Endothelial cell of hepatic sinusoid (primary cell): ENCODE measurements around the gene BACH2.
"Not testable (repeated sequence)": the region's sequence is repeated elsewhere in the genome, so short reads cannot be mapped to it uniquely, and the experiment has no call there.

ENCODE experiments used
- in situ Hi-C: cut with HindIII; loops from 2 replicates; pipeline ENCODE4 v1.10.0; 2017; ENCODE audit warnings: low sequenced_read_pairs

The BACH2 gene

DNA sequence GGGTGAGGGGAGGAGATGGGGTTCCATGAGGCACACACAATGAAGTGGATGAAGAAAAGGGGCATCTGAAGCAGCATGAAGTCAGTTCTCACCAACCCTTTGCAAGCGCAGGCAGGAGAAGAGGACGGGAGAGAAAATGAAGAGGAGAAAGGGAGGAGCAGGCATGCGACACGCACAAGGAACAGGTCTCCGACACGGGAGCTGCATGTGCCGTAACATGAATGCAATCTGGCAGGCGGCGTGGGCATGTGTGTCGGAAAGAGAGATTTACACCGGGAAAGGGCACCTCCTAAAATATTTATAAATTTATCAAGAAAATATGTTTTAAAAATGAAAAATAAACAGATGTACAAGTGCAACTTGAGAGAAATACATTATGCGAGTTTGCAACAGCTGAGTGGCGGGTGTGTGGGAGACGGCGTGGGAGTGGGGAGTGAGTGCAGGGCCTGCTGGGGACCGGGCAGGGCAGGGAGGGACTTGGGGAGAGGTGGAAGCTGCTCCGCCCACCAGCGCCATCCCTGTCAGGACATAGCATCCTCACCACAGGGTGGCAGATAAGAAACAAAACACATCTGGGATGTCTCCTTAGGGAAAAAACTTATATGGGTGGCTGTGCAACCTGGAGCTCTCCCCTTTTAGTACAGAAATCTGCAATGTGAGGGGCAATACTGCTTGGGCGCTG is 361.8 kb downstream of the BACH2 start:
- in situ Hi-C loops = no loop called here

DNA sequence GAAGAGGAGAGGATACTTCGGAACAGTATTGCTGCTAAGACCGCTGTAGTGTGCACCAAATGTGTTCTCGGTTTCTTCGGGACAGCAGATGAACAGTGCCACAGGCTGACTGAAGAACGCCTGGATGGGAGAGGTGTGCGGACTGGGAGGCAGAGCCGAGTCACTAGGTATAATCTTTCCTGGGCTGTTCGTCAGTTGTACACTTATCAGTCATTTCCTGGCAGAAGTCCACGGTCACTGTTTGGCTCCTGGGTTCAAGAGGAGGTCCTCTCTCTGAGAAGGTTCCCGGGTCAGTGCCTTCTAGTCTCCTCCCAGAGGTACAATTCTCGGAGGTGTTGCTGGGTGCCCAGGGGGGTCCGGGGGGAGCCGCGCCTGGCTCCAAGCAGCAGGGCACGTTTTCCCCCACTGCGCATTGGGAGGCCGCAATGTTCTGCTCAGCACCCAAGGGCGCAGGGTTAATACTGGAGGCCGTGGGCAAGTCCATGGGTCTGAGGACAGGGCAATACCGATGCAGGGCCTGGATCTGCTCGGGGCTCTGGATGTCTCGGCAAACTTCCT is 364.3 kb downstream of the BACH2 start:
- in situ Hi-C loops = no loop called here

DNA sequence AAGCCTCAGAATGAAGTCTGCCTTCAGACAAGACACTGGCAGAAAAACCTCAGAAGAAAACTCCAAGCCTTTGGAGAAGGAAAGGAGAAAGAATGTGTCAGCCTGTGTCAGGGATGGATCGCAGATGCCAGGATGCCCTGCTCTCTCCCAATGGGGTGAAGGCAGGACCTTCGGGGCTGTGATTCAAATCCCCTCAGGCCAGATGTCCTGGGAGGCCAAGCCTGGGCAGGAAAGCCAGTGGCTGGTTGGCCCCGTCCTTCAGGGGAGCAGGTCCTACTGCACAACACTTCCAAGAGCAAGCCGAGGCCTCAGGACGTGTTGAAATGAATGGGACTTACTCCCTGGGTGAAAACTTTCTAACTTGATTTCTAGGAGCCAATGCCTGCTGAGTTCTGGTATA is 365.9 kb downstream of the BACH2 start:
- in situ Hi-C loops = no loop called here

DNA sequence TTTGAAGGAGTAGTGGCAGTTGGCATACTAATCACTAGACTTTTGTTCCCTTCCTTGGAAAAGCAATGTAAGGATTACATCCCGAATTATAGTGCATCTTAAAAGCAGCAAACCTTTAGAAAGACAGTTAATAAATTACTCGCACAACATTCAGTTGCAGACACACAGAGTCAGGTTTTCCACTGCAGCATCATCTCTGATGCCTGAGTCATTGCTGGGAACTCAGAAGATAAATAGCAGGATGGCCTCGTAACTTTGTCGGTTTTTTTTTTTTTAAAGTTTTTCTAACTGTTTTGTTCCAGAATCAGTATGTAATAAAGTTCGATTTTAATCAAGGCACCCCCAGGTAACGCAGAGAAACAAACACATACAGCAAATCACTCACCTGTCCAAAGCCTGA is 368.0 kb downstream of the BACH2 start:
- in situ Hi-C loops = no loop called here

DNA sequence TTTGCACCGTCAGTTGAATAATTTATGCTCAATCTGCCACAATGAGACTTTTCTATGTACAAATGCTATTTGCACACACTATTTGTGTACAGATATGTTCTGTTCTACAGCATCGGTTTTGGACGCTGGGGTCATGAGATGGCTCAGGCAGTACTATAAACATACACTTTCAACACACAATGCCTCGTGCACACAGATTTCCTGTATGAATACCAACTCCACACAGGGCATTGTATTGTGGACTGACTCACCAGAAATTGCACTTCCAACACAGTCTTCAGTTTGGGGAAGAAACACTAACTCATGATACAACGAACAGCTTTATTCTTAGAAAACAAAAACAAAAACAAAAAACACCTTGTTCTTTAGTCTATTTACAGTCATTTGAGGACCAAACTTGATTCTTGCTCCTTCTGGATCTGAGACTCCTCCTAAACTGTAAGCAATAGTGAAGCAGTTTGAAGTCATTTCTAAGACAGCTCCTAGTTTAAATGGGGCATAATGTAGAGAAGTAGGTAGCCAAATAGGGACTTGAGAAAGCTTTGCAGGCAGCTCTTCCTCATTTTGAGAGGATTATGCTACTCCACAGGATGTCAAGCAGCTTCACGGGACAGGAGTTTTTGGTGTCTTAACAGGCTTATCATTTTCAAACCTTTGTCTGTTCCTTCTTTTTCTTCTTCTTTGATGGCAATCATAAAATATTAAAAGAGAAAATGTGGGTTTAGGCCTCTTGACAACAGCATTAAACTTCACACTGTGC is 368.7 kb downstream of the BACH2 start:
- in situ Hi-C loops = no loop called here

DNA sequence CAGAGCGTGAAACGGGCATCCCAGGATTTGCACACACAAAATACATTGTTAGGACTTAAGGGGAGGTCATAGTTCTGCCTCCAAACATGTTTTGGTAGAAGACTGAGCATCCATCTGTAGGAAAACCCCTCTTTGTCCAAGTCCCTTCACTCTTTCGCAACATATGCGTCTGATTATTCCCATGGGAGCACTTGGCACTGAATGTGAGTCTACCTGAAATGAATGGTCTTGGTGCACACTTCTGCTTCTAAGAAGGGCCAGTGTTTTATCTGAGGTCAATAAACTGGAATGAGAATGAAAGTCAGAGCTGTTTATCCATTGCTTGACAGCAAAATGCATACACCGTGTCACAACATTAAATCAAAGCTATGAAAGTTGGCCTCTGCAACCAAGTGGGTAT is 369.4 kb downstream of the BACH2 start:
- in situ Hi-C loops = no loop called here

DNA sequence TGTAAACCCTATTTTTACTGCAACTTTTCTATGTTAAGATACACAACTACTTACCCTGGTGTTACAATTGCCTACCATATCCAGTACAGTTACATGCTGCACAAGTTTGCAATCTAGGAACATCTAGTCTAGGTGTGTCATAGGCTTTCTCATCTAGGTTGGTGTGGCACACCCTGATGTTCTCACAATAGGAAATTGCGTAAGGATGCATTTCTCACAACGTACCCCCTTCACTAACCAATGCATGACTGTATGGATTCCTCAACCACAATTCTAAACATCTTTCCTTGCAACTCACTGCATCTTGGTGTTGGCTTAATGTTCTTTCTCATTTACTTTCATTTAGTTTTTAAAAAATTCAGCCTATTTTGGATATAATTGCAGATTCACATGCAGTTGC is 370.8 kb downstream of the BACH2 start:
- in situ Hi-C loops = no loop called here

DNA sequence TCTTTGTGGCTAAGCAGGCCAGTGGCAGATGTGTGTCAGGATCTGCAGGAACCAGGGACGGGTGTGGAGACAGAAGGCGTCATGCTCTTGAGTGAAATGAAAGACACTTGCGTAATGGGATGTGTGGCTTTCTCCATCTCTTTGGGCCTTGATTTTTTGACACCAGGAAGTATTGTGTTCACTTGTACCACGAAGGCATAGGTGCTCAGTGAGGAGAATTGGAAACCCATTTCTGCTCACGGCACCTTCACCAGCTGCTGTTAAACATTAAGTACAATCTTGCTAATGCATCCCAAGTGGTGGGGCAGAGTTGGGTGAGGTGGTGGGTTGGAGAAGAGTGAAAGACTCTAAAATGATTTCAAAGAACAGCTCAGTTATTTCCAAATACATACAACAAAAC is 372.4 kb downstream of the BACH2 start:
- in situ Hi-C loops = no loop called here

DNA sequence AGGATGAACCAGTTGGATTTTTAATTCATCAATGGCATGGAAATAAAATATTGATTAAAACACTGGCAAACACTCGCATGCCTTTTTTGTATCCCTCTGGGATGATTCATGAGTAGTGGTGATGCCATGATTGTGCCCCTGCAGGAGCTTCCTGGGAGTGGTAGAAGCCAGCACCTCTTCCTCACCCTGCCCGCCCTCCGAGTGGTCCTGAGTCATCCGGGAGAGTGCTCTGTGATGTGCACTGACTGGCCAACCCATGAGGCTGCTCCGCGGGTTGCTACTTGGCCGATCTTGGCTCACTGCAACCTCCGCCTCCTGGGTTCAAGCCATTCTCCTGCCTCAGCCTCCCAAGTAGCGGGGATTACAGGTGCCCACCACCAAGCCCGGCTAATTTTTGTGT is 375.0 kb downstream of the BACH2 start:
- in situ Hi-C loops = no loop called here

DNA sequence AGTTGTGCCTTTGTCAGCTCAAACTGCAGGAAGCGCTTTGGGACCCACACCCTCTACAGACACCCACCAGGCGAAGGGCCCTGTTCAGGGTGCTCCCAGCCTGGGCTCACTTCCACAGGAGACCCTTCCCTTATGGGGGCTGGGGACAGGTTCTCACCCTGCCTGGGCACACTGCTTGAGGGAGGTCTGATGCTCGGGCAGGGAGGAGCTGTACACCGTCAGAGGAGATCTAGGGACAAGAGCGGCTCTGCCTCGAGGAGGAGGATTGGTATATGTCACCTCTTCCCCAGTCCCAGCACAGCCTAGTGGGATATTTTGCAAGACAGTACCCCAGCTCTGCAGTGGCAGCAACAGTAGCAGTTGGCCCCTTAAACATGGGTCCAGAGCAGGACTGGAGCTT is 375.4 kb downstream of the BACH2 start:
- in situ Hi-C loops = no loop called here

DNA sequence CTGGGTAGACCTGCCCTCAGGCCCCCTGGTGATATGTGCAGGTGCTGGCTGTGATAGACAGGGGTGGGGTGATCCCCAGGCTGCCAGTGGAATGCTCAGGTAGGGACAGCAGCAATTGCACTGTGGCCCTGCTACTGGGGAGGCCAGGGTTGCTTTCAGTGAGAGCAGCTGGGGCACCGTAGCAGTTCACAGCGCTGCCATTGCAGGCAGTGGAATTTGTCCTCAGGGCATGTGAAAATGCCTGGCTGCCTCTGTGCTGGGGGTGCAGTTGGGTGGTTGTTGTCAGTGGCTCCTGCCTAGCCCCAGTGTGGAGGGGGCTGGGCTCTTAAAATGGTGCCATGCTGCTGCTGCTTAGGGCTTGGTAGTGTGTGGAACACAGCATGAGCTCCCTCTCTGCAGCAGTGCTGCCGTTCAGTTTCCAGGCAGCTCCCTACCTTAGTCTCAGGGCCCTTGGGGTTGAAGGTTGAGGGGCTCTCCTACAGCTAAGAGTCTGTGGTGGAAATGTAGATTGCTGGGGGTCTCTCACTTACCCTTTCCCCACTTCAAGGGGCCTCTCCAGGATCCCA is 378.8 kb downstream of the BACH2 start:
- in situ Hi-C loops = no loop called here

DNA sequence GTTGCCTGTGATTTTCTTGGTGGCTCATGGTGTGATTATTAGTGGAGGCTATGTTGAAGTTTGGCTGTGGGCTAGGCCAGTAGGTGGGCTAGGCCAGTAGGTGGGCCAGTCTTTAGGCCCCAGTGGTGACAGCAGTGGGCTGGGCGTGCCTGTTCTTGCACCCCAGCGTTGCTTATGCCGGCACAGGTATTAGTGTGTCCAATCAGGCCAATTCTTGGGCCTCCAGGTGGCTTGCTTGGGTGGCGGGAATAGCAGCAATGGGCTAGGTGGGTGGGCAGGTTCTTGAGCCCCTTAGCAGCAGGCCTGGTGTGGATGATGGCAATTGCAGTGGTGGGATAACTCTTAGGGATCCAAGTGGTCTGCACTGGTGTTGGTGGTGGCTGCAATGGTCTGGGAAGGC is 379.4 kb downstream of the BACH2 start:
- in situ Hi-C loops = no loop called here

DNA sequence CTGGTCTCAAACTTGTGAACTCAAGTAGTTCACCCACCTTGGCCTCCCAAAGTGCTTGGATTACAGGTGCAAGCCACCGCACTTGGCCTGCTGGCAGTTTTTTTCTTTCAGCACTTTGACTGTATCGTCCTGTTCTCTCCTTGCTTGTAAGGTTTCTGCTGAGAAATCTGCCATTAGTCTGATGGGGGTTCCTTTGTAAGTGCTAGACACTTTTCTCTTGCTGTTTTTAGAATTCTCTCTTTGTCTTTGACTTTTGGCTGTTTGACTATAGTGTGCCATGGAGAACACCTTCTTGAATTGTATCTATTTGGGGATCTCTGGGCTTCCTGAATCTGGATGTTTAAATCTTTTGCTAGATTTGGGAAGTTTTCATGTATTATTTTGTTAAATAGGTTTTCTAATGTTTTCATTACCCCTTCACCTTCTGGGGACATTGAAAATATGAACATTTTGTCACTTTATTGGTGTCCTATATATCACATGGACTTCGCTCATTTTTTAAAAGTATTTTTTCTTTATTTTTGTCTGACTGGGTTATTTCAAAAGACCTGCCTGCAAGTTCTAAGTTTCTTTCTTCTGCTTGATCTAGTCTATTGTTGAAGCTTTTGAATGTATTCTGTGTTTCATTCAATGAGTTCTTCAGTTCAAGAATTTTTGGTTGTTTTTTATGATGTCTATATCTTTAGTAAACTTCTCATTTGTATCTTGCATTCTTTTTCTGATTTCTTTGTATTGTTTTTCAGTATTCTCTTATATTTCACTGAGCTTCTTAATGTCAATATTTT is 380.3 kb downstream of the BACH2 start:
- in situ Hi-C loops = no loop called here

DNA sequence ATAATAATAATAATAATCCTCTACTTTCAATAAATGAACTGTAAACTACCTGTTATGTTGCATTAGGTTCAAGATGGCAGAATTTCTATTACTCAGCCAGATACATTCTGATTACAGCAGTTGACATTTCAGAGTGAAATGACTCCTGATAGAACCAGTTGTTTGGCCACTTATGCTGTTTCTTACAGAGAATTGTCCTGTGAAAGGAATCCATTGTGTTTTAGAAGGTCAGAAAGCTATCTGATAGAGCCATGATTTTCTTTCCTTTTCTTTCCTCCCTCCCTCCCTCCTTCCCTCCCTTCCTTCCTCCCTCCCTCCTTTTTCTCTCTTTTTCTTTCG is 385.8 kb downstream of the BACH2 start:
- in situ Hi-C loops = no loop called here

DNA sequence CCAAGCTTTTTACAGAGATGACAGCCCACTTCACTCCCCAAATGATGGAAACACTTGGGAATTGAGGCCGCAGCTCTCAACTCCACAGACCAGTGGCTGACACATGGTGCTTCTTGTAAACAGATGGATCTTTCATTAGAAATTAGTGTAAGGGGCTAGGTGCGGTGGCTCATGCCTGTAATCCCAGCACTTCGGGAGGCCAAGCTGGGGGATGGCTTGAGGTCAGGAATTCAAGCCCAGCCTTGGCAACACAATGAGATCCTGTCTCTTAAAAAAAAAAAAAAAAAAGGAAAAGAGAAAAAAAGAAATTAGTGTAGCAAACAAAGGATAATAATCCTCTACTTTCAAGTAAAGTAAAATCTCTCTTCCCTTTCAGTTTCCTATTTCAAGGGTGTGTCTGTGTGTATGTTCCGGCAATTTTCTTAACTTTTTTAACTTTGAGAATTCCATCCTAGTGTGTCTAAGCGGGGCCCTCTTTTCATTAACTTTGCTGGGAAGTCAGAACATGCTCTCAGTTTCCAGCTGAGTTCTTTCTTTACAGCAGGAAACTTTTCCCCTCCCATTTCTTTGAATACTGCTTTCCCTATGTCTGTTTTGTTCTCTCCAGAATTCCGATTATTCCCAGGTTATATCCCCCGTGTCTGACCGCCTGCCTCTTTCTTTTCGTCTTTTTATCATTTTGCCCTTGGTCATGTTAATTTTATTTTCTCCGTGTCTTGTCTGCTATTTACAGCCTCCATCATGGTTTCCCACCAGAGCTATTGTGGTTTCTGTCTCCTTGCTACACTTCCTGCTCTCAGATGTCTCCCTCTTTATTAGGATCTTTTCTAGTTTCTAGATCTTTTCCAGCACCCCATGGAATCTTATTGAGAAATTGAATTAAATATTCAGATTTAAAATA is 386.4 kb downstream of the BACH2 start:
- in situ Hi-C loops = not testable (repeated sequence)

DNA sequence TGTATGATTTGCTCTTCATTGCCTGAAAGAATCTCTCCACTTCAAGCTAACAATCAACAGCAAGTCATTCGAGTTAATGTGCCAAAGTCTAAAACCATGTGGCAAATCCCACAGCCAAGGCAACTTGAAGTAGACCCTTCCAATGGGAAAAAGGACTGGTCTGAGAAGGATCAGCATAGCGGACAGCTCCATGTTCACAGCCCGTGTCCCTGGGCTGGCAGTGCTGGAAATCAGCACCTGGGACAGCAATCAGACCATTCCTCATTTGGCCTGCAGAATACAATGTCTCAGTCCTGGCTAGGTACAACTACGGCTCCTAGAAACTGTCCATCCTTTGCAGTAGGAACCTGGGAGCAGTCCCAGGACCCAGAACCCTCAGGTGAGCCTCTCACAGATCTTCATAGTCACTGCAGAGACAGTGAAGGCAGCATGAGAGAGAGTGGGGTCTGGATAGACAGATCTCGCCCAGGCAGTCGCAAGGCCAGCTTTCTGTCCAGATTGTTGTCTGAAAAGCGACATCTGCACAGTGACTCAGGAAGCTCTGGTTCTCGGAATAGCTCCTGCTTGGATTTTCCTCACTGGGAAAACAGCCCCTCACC is 401.3 kb downstream of the BACH2 start:
- in situ Hi-C loops = no loop called here

DNA sequence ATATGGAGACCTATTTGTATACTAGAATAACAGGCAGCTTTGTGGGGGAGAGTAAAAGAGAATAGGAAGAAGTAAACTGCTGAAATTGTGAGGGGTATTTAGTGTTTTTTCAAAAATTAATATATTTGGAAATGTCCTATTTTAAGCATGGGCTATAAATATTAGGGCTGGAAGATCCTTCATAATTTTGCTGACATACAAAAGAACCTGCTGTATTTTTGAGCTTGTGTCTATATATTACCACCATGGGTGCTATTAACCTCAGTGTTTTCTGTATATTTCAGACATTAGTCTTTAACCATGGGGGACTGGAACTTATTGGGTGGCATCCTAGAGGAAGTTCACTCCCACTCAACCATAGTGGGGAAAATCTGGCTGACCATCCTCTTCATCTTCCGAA is 402.5 kb downstream of the BACH2 start, which contains the start of gene GJA10:
Gene GJA10, plus strand, starts transcription at position 301 of the 400 bp plus-strand sequence. Its CDS starts 0 bp downstream, at position 301.
- in situ Hi-C loops = no loop called here

DNA sequence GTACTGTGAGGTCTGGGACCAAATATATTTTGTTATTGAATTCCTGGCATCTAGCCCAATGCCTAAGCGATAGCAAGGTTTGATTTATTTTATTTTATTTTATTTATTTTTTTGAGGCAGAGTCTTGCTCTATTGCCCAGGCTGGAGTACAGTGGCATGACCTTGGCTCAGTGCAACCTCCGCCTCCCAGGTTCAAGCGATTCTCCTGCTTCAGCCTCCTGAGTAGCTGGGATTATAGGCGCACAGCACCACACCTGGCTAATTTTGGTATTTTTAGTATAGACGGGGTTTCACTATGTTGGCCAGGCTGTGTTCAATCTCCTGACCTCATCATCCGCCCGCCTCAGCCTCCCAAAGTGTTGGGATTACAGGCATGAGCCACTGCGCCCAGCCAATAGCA is 404.1 kb downstream of the BACH2 start:
- in situ Hi-C loops = not testable (repeated sequence)

DNA sequence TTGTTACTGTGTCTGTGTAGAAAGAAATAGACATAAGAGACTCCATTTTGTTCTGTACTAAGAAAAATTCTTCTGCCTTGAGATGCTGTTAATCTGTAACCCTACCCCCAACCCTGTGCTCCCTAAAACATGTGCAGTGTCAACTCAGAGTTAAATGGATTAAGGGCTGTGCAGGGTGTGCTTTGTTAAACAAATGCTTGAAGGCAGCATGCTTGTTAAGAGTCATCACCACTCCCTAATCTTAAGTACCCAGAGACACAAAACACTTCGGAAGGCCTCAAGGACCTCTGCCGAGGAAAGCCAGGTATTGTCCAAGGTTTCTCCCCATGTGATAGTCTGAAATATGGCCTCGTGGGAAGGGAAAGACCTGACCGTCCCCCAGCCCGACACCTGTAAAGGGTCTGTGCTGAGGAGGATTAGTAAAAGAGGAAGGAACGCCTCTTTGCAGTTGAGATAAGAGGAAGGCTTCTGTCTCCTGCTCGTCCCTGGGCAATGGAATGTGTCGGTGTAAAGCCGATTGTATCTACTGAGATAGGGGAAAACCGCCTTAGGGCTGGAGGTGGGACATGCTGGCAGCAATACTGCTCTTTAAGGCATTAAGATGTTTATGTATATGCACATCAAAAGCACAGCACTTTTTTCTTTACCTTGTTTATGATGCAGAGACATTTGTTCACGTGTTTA is 405.7 kb downstream of the BACH2 start:
- in situ Hi-C loops = not testable (repeated sequence)
